A549 treated with RU486 at 1 μM for 4 hours (cell line): Measurements from ENCODE around the gene ZSCAN20. TPM values are rescaled to one million over a fixed set of nuclear protein-coding genes. Genes with fewer than 3 reads are reported as not detected.

ENCODE experiments used
- total RNA-seq: library from RNA; stranded (reverse); fragments of 200-300 nt; extraction: Qiagen RNA extraction; gene quantifications from 5 replicates; pipeline ENCODE4 v1.2.3, GENCODE V29; 2022; ENCODE audit warnings: low read depth

The ZSCAN20 gene
- 1.6 to 2.1 TPM (median 1.7 TPM) in 5 replicates for total RNA-seq

GRCh38 chr1:33472269-33472980, at the start of gene ZSCAN20:
TSS of gene ZSCAN20 (plus strand) at chr1:33472645. CDS start at chr1:33479289, 6,644 bp downstream.

GRCh38 chr1:33430692-33431593, 41.5 kb upstream of the ZSCAN20 start, which contains the start of gene PHC2:
TSS of gene PHC2 (minus strand) at chr1:33431095. CDS start at chr1:33375539, 55,556 bp downstream.

Other genes starting within 250 kb of the ZSCAN20 start
- gene ZNF362, start 216.2 kb upstream of the ZSCAN20 start, total RNA-seq, result 8.9 to 13.2 TPM (median 11.2 TPM) in 5 replicates
- not detected in 5 replicates for gene A3GALT2, start 151.5 kb upstream of the ZSCAN20 start, total RNA-seq
- 90.5 to 99.9 TPM (median 94.0 TPM) in 5 replicates for gene PHC2, start 41.5 kb upstream of the ZSCAN20 start, total RNA-seq